GM19468 (cell line): ENCODE measurements around the gene OMP.

ENCODE experiments used
- ATAC-seq: cut with Tn5 transposase; IDR thresholded peaks from one replicate; pipeline ENCODE4 v1.9.1; 2021; ENCODE audit warnings: mild to moderate bottlenecking, moderate library complexity, moderate number of reproducible peaks; ENCODE audit not compliant: unreplicated experiment; ENCODE audit errors: extremely low read depth

OMP gene

GRCh38 chr11:77100166-77101042, 2.2 kb upstream of the OMP start:
- ATAC-seq, result no peak

- ATAC-seq, result no peak
Measured at GRCh38 chr11:77101043-77101537, 1.6 kb upstream of the OMP start.

DNA sequence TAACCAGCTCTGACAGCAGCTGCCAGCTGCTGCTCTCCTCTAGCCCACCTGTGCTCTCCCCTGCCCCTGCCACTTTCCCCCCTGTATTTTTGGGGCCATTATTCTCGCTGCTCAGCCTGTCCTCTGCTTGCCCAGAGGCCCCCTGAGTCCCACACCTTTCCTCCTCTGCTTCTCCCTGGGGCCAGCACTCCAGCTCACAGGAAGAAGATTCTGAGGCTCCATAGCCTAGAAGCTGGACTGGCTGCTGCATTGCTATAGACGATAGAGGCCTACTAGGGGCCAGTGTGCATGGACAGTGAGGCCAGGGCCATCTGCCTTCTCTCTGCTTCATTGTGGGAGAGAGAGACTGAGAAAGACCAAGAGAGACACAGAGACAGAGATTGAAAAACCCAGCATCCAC, 679 bp downstream of the OMP start:
- ATAC-seq, result no peak

DNA sequence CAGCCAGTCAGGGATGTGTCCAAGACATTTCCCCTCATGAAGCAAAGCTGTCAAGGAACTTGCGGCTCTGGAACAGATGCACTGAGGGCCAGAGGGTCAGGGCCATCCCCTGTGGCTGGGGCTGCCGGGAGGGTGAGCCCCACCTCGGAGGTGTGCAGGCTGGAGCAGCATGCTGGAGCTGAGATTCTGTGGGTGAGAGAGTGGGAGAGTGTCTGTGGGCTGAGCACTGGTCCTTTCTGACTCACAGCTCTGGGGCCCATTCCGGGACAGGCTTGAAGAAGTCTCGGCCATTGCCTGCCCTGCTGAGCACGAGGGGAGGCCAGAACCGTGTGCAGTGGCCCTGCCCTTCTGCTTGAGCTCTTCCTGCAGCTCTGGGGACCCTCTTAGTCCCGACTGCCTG, 2.1 kb downstream of the OMP start:
- ATAC-seq, result no peak

DNA sequence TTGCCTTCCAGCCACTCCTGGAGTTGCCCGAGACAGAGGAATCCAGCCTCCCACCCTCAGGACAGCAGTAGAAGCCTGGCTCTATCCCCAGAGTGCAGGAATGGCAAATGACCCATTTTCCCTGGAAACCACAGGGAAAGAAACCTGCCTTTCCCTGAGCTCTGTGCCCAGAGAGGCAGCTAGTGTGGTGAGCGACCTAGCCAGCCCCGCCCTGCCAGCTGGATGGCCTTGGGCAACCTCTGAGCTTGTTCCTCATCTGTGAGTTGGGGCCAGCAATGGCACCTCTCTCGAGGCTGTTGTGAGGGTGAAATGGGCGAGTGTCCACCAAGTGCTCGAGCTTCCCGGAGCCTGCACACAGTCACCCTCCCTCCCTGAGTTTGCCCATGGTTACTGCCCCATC, 3.7 kb downstream of the OMP start:
- no peak for ATAC-seq

DNA sequence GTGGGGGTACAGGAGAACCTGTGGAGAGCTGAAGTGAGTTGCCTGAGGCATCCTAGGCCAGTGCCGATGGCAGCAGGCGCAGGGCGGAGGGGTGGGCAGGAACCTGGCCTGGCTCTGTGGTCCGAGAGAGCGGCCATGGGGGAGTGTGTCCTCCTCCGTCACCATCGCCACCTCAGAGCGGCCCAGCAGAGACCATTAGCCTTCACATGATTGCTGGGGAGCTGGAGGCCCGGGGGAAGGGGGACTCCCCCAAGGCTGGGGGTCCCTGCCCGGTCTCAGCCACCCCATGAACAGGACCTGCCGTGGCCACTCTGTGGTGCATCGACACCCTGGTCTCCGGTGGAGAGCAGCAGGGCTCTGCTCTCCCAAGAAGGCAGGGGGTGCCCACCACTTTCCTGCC, 4.1 kb downstream of the OMP start:
- no peak for ATAC-seq

DNA sequence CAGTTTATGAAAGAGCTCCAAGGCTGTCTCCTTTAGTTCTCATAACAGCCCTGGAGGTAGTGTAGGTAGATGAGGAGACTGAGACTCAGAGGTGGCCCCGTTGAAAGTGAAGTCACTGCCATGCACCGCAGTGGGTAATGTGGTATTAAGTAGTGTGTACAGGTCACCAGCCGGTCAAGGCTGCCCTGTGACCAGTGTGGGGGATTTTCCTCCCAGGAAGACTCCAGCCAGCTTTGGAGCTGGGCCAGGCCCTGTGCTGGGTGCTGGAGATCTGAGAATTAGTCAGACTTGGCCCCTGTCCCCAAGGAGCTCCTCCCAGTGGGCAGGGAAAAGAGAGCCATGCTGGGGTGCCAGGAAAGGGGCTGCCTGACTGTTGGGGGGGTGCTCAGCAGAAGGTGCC, 5.3 kb downstream of the OMP start:
- no peak for ATAC-seq

GRCh38 chr11:77108436-77108835, 5.8 kb downstream of the OMP start:
- ATAC-seq, result no peak

DNA sequence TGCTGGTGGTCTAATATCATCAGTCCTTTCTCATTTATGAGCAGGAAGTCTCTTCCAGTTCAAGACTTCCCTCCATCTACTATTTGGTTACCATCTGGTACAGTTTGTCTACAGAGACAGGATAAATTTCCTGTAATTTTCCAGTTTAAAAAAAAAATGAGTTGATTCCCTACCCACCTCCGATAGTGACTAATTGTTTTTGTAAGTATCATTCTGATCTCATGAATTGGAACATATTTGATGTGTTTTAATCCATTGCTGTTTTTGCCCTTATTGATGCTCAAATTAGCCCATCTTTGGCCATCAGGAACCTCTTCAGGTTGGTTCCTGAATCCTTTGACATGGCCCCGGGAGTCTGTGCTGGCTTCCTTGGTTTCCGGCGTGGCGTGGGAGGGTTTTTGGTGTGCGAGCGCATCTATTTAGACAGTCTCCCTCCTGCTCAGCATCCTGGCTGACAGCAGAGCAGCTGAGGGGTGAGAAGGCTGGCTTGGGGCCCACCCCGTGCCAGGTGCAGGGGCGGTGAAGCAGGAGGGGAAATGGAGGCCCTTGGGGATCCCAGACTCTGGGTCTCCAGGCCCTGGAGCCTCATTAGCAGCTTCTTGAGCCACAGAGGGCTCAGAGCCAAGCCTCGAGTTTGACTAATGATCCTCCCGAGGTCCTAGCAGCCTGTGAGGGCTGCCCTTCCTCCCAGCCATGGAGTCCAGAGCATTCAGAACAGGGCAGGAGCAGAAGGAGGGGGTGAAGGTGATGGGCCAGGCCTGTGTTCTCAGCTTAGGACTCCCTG, 6.8 kb downstream of the OMP start:
- no peak for ATAC-seq

DNA sequence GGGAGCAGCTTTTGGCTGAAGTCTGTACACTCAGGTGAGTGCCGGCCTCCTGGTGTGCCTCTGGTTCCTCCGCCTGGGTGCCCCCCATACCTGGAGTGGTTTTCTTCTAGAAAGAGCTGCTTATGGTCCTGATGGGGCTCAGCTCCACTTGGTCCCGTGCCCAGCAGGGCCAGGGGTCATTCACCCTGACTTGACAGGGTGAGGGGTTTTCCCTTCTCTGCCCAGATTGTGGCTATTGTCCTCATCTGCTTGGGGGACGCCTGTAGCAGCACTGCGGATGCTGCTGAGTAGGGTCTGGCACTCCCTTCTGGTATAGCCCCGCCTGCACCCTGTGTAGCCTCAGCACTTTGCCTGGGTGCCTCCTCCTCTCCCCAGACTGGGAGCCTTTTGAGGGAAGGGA, 8.2 kb downstream of the OMP start:
- no peak for ATAC-seq

DNA sequence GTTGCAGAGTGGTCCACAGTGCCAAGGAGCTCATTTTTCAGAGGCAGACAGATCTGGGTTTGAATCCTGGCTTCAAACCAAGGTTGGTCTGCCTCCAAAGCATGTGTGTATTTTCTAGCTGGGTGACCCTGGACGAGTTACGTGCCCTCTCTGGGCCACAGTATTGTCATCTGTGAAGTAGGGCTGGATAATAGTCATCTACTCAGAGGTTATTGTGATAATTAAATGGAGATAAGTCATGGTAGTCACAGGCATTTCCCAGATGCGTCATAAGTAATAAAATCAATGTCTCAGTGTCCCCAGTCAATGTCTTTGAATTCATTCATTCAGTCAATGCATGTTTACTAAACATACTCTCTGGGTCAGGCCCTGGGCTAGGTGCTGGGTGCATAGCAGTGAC, 8.6 kb downstream of the OMP start:
- no peak for ATAC-seq

DNA sequence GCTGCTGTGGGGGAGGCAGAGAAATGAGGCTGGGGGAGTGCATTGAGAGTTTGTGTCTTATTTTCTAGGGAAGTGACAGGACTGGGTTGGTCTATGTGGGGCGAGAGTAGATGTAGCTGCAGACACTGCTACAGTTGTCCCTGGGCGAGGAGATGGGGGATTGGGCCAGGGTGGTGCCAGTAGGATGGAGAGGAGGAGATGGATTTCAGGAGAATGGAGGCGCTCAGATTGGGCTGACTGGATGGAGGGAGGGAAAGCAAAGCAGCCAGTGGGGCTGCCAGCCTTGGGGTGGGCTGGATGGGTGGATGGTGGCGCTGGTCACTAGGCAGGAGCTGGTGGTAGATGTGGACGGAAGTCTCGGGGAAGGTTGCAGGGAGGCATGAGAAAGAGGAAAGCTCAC, 9.3 kb downstream of the OMP start:
- no peak for ATAC-seq

GRCh38 chr11:77112641-77113381, 10.2 kb downstream of the OMP start:
- no peak for ATAC-seq

DNA sequence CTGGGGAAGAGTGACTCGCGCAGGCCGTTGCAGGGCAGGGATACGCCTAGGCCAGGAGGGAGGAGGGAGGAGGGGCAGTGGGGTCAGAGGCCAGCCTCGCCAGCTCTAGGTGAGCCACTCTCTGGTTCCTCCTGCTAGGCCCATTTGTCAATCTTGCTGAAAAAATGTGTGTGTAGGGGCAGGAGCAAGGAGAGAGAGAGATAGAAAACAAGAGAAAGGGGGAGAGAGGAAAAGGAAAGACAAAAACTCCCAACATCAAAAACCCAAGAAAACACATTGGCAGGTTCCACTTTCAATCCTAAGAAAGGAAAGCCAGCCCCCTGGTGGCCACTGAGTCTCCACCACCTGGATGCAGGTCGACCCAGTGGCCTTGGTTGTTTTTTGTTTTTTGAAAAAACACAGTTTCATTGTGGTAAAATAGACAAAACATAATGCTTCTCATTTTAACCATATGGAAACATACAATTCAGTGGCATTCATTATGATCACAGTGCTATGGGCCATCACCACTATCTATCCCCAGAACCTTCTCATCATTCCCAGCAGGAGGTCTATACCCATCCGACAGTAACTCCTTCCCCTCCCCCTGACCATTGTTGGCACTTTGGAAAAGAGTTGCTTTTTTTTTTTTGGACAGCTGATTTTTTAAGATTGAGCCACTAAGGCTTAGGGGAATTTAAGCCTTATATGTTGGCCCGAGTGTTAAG, 10.9 kb downstream of the OMP start:
- no peak for ATAC-seq

- no peak for ATAC-seq
Measured at GRCh38 chr11:77114089-77114463, 11.4 kb downstream of the OMP start.

DNA sequence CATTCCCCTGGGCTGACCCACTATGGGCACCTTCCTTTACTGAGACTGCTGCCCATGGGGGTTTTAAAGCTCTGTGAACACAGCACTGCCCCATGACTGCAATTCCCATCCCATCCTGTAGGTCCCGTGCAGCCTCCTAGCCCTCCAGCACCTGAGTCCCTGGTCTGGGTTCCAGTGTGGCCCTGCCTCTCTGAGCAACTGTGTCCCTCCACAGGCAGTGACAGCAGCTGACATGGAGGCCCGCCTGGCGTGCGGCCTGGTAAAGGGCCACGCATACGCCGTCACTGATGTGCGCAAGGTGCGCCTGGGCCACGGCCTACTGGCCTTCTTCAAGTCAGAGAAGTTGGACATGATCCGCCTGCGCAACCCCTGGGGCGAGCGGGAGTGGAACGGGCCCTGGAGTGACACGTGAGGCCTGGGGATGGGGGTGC, 12.6 kb downstream of the OMP start:
- ATAC-seq, result no peak

- no peak for ATAC-seq
Measured at GRCh38 chr11:77115956-77116355, 13.3 kb downstream of the OMP start.

DNA sequence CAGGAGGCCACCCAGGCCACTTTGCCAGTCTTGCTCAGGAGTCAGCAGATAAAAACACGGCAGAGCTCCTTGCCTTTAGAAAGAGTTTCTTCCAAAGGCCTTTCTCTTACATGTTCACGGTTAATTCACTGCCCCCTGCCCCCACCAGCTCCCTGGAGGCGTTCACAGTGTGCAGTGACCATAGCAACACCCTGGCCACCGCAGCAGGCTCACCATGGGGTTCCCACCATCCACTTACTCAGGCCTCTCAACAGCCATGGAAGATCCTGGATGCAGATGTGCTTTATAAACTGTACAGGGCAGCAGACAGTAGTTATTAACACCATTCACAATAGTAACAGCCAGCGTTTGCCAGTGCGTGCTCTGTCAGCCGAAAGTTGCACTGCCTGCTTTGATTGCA, 14.9 kb downstream of the OMP start:
- no peak for ATAC-seq

- ATAC-seq, result no peak
Measured at GRCh38 chr11:77118086-77118485, 15.4 kb downstream of the OMP start.

GRCh38 chr11:77118971-77119370, 16.3 kb downstream of the OMP start:
- no peak for ATAC-seq
